Right lobe of liver (tissue), 4 donors: ENCODE results near the gene HSD3B2.

Experiments
- CTCF ChIP-seq, 4 donors: fragments of 200-600 bp in 3 of 4; fragments of 450-650 bp in 1 of 4; IDR thresholded peaks; one replicate each; pipeline versions ENCODE4 v1.5.1 to v1.8.0; 2016 to 2022; ENCODE audit warnings: antibody characterized with exemption in 4 of 4, mild to moderate bottlenecking in 2 of 4
- POLR2A ChIP-seq: fragments of 450-650 bp; IDR thresholded peaks from one replicate; pipeline ENCODE4 v1.6.1; 2017; ENCODE audit warnings: antibody characterized with exemption, mild to moderate bottlenecking
- donor health status: DM: no; HTN: no; CAD: no.
- donor health status: DM: no; HTN: no; CAD: no.
- donor health status: DM: no; HTN: yes; CAD: no.

DNA sequence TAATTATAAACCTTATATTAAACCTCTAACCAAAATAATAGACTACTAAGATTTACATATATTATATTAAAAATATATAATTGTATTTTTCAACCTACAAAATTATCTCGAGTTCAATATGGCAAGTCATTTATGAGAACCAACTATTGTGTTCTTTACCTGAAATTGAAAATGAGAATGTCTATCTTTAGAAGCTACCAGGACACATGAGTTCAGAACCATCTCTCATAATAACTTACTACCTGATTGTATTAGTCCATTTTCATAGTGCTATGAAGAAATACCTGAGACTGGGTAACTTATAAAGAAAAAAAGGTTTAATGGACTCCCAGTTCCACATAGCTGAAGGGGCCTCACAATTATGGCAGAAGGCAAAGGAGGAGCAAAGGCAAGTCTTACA lies 39.6 kb upstream of the HSD3B2 start:
- no peak for TF ChIP-seq CTCF (IDR thresholded peaks at IDR 0.05)
- TF ChIP-seq POLR2A: no peak
